GM21360 (cell line): Measurements from ENCODE around the gene CD36.

Experiments used
- ATAC-seq: cut with Tn5 transposase; IDR thresholded peaks from one replicate; pipeline ENCODE4 v1.9.1; 2021; ENCODE audit warnings: mild to moderate bottlenecking, moderate library complexity; ENCODE audit not compliant: unreplicated experiment

The CD36 gene

DNA sequence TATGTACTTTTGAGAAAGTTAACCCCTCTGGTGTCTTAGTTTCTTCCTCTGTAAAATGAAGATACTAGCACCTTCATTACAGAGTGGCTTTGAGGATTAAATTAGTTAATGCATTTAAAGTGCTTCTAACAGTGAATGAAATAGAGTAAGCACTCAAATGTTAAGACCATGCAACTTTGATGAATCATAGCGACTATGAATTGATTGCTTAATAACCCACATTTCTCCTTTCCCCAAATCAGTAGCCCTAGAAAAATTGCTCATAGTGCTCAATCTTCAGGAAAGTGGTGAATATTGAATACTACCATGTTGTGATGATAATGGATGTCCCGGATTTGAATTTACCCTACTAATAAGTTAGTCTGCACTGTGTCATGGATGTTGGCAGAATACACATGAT is 48.1 kb downstream of the CD36 start:
- no peak for ATAC-seq

DNA sequence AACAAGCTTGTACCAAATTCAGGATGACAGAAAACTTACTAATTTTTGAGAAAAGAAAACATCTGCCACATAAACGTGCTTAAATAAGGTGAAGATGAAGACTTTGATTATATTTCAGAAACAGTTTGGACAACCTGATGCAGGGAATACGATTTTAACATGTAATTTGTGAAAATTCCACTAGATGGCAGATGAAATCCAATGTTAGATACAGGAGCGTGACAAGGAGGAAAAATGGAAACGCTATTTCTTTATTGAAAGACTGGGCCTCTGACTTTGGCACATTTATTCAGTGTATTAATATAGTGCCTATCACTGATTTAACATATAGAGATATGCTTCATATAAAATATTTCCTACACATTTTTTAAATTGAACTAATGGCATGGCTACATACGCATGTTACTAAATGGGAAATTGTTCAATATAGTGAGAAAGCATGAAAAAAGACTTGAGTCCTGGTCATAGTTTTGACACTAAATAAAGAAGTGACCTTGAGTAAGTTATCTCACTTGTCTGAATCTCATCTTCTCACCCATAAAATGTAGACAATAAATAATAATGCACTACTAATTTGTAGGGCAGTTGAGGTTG is 60.7 kb downstream of the CD36 start:
- ATAC-seq: peak; percentile 75

DNA sequence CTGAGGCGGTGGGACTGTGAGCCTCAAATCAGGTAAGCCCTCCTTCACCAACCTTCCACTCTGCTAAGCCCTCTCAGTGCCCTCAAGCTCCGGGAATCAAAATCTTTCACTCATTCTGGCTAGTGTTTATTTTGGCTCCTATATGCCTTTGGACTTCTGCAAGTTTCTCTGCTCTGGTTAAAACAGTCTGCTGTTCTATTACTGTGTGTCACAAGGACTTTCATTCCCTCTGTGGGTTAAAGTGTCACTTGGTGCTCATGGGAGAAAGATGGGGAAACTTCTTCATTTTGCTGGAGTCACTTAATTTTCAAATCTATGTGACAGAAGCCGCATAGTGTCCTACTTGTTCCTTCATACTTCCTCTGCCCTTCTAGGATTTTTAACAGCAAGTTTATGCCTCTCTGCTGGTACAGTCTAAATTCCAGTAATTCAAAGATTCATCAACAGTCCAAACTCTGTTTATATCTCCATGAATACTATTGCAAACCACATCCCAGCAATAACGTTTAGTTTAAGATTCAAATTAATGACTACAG is 61.3 kb downstream of the CD36 start:
- no peak for ATAC-seq

DNA sequence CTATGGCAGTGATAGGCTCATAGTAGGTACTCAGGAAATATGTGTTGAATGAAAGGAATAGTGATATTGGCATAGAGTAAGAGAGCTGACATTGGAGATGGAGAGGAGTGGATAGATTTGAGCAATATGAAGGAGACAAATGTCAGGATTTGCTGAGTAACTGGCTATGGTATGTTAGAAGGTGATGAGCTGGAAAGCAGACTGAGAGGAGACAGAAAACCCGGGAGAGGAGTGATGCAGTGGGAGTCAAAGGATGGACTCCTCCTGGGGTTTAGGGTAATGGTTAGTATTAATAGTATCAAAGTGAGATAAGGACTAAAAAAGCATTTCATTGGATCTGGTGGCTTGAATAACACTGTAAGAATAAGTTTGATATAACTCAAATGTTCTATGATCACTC is 64.8 kb downstream of the CD36 start:
- ATAC-seq: no peak

DNA sequence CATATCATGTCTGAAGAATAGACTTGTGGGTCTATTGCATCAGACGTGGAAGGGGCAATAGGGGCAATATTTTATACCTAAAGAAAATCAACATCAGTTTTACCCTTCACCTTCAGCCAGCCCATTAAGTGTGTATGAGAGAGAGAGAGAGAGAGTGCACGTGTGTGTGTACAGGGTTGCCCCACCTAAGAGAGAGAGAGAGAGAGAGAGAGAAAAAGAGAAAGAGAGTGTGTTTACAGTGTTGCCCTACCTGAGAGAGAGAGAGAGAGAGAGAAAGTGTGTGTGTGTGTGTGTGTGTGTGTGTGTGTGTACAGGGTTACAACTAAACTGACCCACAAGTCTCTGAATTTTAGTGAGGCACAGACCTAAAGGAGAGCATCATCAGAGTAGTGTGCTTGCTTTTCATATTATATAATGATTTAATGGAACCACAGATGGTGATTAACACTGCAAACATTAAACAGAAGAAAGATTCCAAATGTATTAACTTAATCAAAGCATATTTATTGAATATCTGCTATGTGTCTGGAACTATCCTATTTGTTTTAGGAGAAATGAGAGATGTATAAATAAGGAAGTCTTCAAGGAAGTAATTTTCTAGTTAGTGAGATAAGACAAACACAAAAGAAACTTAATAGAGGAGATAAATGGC is 66.8 kb downstream of the CD36 start:
- ATAC-seq: no peak

DNA sequence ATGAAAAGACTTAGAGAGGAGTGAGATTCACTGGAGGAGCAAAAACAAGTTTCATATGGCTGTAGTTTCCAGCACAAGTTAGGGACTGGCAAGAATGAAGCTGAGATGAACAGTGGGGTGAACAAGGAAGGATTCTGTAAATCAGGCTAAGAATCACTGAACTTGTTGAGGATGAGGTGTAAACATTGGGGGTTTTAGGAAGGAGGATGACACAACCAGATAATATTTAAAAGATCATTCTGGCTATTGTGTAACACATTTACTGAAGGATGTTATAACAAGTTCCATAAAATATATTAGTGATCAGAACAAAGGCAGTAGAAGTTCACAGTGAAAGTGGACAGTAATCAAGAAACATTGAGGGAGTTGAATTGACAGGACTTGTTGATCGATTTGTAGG is 68.9 kb downstream of the CD36 start:
- ATAC-seq: no peak

DNA sequence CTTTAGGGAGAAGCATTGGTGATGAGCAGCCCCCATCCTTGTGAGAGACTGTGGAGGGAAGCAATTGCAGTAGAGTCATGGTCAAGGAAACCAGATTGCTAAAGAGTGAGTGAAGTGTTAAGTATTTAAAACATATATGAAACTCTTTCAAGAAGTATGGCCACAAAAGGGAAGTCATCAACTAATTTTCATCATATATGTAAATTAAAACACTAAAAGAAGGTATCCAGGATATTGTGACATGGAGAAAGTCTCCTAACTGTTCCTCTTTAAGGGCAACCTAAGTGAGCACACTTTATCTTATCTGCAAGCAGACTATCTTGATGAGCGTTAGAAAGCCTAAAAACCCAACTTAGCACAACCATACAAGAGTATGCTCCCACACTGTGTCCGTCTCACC is 69.7 kb downstream of the CD36 start:
- ATAC-seq: no peak

DNA sequence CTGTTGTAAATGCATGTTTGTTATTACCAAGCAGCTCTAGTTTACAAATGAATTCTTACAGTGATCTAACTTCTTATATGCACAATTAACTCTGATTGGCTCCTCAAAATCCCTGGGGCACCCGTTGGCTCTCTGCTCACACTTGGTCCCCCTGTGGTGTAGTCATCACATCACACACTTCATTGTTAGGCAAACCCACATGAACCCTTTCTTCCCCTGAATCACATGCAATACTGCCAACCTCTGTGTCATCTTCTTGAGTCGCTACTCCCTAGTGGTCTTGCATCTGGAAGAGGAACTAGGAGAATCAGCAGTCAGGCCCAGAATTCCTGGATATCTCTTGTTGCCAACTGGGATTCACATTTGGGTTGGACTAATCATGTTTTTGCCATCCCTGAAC is 73.1 kb downstream of the CD36 start:
- ATAC-seq: no peak

DNA sequence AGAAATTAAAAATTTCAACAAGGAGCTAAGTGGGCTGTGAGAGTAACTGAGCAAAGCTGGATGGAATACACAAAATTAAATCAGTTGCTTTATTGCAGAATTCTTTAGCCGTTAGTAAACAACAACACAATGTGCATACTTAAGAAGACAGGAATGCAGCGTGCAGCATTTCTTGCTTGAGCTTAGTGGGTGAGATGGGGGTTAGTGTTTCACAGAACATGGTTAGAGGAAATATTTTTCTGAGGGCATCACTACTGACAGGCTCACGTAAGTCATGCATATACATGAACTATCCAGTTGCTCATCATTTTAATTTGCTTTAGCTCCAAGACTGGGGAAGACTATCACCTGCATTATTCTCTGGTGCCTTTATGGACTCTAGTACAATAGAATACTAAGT is 80.8 kb downstream of the CD36 start:
- ATAC-seq: no peak

DNA sequence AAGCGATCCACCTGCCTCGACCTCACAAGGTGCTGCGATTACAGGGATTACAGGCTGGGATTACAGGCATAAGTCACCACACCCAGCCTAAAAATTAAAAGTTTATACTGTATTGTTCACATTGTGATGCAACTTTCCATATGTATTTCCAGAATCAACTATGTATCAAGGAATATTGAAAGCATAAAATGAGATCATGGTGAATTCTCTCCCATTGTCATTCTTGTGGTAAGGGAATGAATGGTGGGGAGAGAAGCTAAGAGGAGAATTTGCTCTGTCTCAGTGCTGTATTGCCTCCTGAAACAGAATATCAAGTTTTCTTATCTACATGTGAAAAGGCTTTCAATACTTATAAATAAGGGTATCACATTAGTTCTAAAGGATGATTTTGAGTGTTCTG is 81.7 kb downstream of the CD36 start:
- ATAC-seq: no peak

DNA sequence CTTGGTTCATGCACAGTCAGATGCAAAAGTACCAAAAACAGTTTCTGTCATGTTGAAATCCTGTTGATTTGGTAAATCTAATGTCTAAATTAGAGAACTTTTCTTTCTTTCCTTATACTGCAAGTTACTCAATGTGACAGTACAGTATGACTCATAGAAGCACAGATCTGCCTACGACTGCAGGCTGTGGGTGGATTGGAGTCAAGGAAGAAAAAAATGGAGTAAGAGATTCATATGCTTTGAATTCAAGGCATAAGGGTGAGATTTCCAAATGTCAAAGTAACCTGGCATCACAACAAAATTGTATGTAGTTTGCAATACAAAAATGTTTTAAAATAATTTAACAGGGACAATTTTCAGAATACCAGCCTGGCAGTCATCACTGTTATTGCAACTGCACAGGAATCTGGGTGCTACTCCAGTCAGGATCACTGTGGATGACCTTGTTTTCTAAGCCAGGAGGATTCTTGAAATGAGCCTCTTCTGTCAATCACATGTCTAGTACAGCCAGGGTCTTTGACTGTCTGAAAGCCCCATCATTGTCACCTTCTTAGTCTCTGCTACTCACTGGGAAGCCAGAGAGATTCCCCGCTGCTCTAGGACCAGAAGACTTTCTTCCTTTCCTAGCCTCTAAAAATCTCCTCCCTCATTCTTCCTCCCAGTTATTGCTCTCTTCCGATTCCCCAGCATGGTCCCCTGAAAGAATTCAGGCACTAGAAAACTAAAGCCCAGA is 83.6 kb downstream of the CD36 start:
- no peak for ATAC-seq

DNA sequence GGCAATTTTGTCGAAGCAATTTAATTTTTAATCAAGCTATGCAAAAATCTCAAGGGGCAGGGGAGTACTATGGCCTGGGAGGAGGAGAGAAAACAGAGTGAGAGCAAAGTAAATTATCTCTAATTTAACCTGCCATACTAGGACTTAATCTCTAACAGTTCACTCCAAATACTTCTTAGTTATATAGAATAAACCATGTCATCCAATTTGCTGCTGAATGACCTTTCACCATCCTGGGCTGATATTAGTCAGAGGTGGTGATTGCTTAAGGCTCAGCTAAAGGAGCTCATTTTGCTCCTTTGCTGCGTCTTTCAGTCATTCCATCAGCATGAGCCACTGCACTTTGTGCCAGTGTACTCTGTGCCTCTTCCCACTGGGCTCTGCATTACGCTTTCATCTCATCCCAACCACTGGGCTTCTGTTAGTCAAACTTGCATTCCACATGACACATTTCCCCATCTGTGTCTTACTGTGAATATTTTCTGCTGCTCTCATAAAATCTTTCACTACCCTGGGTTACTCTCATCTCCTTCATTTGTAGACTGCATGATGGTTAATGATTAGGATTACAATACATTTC is 84.3 kb downstream of the CD36 start:
- ATAC-seq: no peak

DNA sequence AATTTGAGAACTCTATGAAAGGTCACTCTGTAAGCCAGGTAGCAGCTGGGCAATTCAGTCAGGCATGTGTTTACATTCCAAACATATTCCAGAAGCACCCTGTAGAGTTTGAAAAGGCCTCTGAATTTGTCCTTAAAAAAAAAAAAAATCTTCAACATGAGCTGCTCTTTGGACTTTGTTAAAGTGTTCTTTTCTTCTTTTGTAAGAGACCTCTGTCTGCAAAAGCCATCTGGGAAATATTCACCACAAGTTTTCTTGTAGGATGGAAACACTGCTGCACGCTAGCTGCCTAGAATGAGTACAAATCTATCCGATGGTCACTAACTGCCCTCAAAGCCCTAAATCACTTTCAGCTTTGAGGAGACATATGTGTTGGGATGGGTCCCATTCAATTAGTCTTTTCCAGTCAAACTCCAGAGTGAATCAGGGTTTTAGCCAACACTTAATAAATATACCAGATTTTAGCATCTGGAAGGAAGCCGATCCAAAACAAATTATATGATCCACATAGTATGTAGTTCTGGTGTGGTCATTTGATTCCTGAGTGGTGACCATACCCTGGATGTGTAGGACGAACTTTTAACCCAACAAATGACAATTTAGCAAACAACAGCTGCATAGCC is 85.9 kb downstream of the CD36 start:
- ATAC-seq: no peak

DNA sequence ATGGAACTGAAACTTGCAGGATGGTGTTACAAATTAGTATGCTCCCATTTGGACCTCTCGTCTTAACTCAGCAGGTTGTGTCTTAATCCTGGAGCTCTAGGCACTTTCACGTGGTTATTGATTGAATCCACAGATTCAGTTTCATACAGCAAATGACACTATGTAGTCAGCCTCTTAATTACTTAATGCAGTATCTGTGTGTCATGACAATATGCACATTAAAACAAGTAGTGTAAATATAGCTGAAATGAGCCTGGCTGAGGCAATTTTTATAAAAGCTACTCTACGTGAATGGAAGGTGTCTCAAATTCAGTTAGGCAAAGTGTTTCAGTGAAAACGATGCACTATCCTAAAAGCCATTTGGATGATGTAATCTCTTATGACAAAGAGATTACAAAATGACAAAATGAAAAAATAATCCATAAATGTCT is 86.8 kb downstream of the CD36 start:
- ATAC-seq: no peak
